Neuronal stem cell (in vitro differentiated cells): ENCODE measurements around the gene SLC25A26.

Experiments used
- DNase-seq: peaks from one replicate; pipeline ENCODE4 v3.0.0-alpha.2; 2013; ENCODE audit warnings: low spot score
- H2AFZ ChIP-seq: one replicate; pipeline ENCODE4 v1.6.1; 2013; ENCODE audit warnings: mild to moderate bottlenecking, low read length, inconsistent platforms
- H2AK5ac ChIP-seq: 2 replicates; pipeline ENCODE4 v1.6.1; 2013; ENCODE audit warnings: low read depth, mild to moderate bottlenecking, inconsistent platforms, low read length, moderate library complexity, mixed read lengths
- H2BK120ac ChIP-seq: 2 replicates; pipeline ENCODE4 v1.6.1; 2013; ENCODE audit warnings: low read depth, mild to moderate bottlenecking, inconsistent platforms, low read length, moderate library complexity, mixed read lengths
- H2BK12ac ChIP-seq: one replicate; pipeline ENCODE4 v1.6.1; 2013; ENCODE audit warnings: low read length, inconsistent platforms
- H2BK15ac ChIP-seq: 2 replicates; pipeline ENCODE4 v1.6.1; 2013; ENCODE audit warnings: mild to moderate bottlenecking, low read length, inconsistent platforms, mixed read lengths
- H2BK5ac ChIP-seq: one replicate; pipeline ENCODE4 v1.6.1; 2013; ENCODE audit warnings: inconsistent platforms, mild to moderate bottlenecking, low read length, moderate library complexity
- H3K14ac ChIP-seq: one replicate; pipeline ENCODE4 v1.6.1; 2013; ENCODE audit warnings: low read length, inconsistent platforms
- H3K18ac ChIP-seq: 2 replicates; pipeline ENCODE4 v1.6.1; 2013; ENCODE audit warnings: low read length, inconsistent platforms
- H3K23ac ChIP-seq: 2 replicates; pipeline ENCODE4 v1.6.1; 2013; ENCODE audit warnings: low read depth, mild to moderate bottlenecking, mixed read lengths, low read length, inconsistent platforms; ENCODE audit not compliant: poor library complexity
- H3K27ac ChIP-seq: replicated peaks from 3 replicates; pipeline ENCODE4 v1.5.1; 2013; ENCODE audit warnings: low read length, inconsistent platforms
- H3K27me3 ChIP-seq, 3 experiments: 2 replicates each; pipeline ENCODE4 v1.6.1; 2013; ENCODE audit warnings: low read length in 3 of 3, mild to moderate bottlenecking in 2 of 3, inconsistent platforms in 1 of 3, low read depth in 1 of 3, mixed read lengths in 1 of 3, moderate library complexity in 1 of 3; ENCODE audit not compliant: control insufficient read depth in 3 of 3, insufficient read depth in 3 of 3
- H3K36me3 ChIP-seq, 2 donors: replicated peaks in 1 of 2; 2 replicates each; pipeline ENCODE4 v1.6.1; 2013; ENCODE audit warnings: low read length in 2 of 2; ENCODE audit not compliant: control insufficient read depth in 2 of 2, insufficient read depth in 2 of 2
- H3K4ac ChIP-seq: 2 replicates; pipeline ENCODE4 v1.6.1; 2013; ENCODE audit warnings: inconsistent platforms, mild to moderate bottlenecking, low read length, moderate library complexity
- H3K4me1 ChIP-seq, 2 donors: 1 replicate in 1 of 2; 2 replicates in 1 of 2; pipeline ENCODE4 v1.6.1; 2013; ENCODE audit warnings: low read length in 2 of 2, low read depth in 1 of 2; ENCODE audit not compliant: control insufficient read depth in 2 of 2, insufficient read depth in 1 of 2
- H3K4me2 ChIP-seq: one replicate; pipeline ENCODE4 v1.6.1; 2013; ENCODE audit warnings: mild to moderate bottlenecking, low read length, inconsistent platforms; ENCODE audit not compliant: insufficient read depth, poor library complexity, severe bottlenecking
- H3K4me3 ChIP-seq, 2 donors: 2 replicates each; pipeline ENCODE4 v1.5.1; 2013; ENCODE audit warnings: low read length in 2 of 2, mild to moderate bottlenecking in 2 of 2, inconsistent platforms in 1 of 2, moderate library complexity in 1 of 2
- H3K79me1 ChIP-seq: one replicate; pipeline ENCODE4 v1.6.1; 2013; ENCODE audit warnings: low read depth, mild to moderate bottlenecking, inconsistent platforms, low read length, moderate library complexity
- H3K9ac ChIP-seq: one replicate; pipeline ENCODE4 v1.6.1; 2013; ENCODE audit warnings: mild to moderate bottlenecking, low read depth, low read length, inconsistent platforms; ENCODE audit not compliant: poor library complexity
- H3K9me3 ChIP-seq, 2 donors: replicated peaks in 1 of 2; 2 replicates each; pipeline versions ENCODE3 to v1.6.1; 2013; ENCODE audit warnings: low read length in 2 of 2, mild to moderate bottlenecking in 2 of 2, inconsistent platforms in 1 of 2, low read depth in 1 of 2, mixed read lengths in 1 of 2, moderate library complexity in 1 of 2; ENCODE audit not compliant: control insufficient read depth in 2 of 2, insufficient read depth in 1 of 2
- H4K8ac ChIP-seq: one replicate; pipeline ENCODE4 v1.6.1; 2013; ENCODE audit warnings: low read depth, mild to moderate bottlenecking, inconsistent platforms, low read length, moderate library complexity
- H4K91ac ChIP-seq: one replicate; pipeline ENCODE4 v1.6.1; 2013; ENCODE audit warnings: low read length, low read depth, mild to moderate bottlenecking, inconsistent platforms; ENCODE audit not compliant: poor library complexity
- WGBS, 2 donors: extraction: QIAGEN DNeasy Blood & Tissue Kit; methylation state at CpG; one replicate each; pipeline ENCODE4 v1.1.7; 2013; ENCODE audit warnings: missing lambda C conversion rate in 2 of 2, mixed read lengths in 1 of 2; ENCODE audit not compliant: insufficient read length in 2 of 2, insufficient replicate concordance in 1 of 2; ENCODE audit errors: extremely low coverage in 2 of 2; 5-methylcytosine and 5-hydroxymethylcytosine counted together

The SLC25A26 gene

DNA sequence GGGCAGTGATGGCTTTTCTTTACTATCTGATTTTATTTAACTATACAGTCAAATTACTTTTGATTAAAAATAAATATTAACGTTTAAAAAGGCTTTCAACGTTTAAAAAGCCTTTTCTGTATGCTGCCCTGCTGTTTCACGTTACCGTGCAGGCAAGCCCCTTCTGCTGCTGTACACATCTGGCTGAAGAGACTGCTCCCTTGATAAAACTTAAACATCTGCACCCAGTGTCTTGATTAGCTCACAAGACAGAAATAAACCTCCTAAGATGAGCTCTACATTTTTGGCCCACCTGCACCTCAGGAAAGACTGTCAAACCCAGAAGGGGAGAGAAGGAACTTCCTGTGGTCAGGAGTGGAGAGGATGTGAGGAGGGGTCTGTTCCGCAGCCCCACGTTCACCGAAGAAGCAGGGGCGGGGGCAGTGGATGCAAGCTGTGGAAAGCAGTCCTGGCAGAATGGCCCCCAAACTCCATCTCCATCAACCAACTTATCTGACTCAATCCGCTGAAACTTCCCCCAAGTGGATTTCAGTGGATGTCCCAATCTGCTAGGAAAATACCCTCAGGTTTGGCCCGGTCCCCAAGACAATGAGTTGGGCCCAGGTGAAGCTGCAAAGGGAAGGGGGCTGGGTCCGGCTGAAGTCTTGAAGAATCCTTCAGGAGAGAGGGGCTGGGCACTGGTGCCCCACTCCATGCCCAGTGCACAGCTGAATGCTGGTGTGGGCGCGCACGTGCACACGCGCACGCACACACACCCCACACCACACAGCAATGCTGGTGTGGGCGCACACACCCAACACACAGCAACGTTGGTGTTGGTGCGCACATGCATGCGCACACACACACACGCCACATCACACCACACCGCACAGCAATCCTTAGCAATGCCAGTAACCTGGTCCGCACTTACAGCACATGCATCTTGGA is 191.4 kb downstream of the SLC25A26 start:
- Histone ChIP-seq H3K4me1 (peaks cover 0 to 8% of the 10 kb centered on the region in 2 donors), H3K27ac (no peak overlapping the region), H3K79me1 (peaks cover 24% of the 10 kb centered on the region), H2AK5ac (no peak overlapping the region), H4K8ac (peak overlapping the region; percentile 88), H3K4ac (no peak overlapping the region), H3K9ac (no peak overlapping the region), H3K36me3 (peaks cover 83 to 97% of the 10 kb centered on the region in 2 donors), H2BK120ac (no peak overlapping the region), H3K4me3 (peak overlapping the region in 1 of 2 donors; percentile 9), H3K27me3 (no peaks in the 10 kb centered on the region), H4K91ac (no peak overlapping the region), H3K18ac (peak overlapping the region; percentile 54), H3K23ac (no peak overlapping the region), H2AFZ (no peak overlapping the region), H2BK12ac (no peak overlapping the region), H3K4me2 (no peak overlapping the region), H3K14ac (peak overlapping the region; percentile 85), H2BK15ac (no peak overlapping the region), H3K9me3 (no peaks in the 10 kb centered on the region), H2BK5ac (no peak overlapping the region)
- no peak for DNase-seq
- no CpG with 5 or more reads among the region's 24 CpGs for WGBS, 2 donors

DNA sequence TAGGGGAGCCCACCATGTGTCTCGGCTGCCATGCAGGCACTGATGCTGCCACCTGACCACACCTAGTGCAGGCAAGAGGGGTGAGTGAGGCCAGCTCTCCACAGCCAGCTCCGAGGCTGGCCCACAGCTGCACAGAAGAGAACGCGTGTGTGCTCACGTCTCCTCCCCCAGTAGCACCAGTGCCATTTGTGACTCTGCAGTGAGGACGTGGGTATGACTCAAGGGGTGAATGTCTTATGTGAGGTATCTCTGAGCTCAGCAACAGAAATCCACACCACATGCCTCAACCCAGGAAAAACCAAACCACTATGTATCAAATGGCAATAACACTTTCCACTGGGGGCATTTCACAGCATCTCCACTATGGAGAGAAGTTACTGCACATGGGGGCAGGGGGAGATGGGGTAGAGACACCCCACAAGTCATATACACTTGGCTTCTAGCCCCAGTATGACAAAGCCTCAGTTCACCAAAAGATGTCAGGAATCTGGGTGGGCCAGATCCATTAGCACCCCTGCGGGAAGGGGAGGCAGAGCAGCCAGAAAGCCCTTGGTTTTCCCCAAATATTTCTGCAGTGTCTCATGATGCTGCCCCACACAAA is 192.4 kb downstream of the SLC25A26 start:
- no peak overlapping the region for H2AFZ ChIP-seq
- H4K91ac ChIP-seq = no peak overlapping the region
- H2BK5ac ChIP-seq = no peak overlapping the region
- whole genome bisulfite sequencing, 2 donors = no CpG with 5 or more reads among the region's 7 CpGs
- H3K27me3 ChIP-seq = no peaks in the 10 kb centered on the region
- no peak overlapping the region for H4K8ac ChIP-seq
- H2AK5ac ChIP-seq = no peak overlapping the region
- H3K14ac ChIP-seq = no peak overlapping the region
- H3K9ac ChIP-seq = no peak overlapping the region
- peaks cover 28% of the 10 kb centered on the region for H3K79me1 ChIP-seq
- no peak overlapping the region for H3K18ac ChIP-seq
- DNase-seq = no peak
- no peak overlapping the region for H2BK120ac ChIP-seq
- no peak overlapping the region for H3K4ac ChIP-seq
- no peak overlapping the region for H3K4me2 ChIP-seq
- H3K4me3 ChIP-seq = no peak overlapping the region
- no peak overlapping the region for H2BK15ac ChIP-seq
- no peak overlapping the region for H2BK12ac ChIP-seq
- no peaks in the 10 kb centered on the region for H3K9me3 ChIP-seq
- H3K4me1 ChIP-seq = peaks cover under 1 to 10% of the 10 kb centered on the region in 2 donors
- no peak overlapping the region for H3K27ac ChIP-seq
- no peak overlapping the region for H3K23ac ChIP-seq
- H3K36me3 ChIP-seq = peaks cover 77 to 94% of the 10 kb centered on the region in 2 donors

DNA sequence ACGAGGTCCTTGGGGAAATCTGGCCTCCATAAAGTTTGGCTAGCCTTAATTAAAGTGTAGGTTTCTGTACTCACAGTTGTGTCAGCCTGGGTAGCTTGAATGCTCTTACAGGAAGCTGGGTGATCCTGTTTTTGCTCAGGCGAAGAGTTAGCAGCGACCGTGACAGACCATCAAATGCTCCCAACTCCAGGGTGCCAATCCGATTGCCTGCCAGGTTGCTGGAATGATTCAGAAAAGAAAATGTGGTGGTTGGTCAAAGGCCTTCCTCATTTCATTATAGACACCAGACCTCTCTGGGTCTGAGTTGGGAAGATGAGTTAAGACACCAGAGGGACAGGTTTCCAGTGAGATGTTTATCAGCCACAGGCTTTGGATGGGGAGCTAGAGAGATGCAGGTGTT is 194.0 kb downstream of the SLC25A26 start:
- Histone ChIP-seq H3K36me3 (peaks cover 72 to 83% of the 10 kb centered on the region in 2 donors), H3K27ac (peak overlapping the region; percentile 36), H3K27me3 (no peaks in the 10 kb centered on the region), H3K9ac (no peak overlapping the region), H3K18ac (no peak overlapping the region), H3K23ac (no peak overlapping the region), H4K8ac (no peak overlapping the region), H3K4me3 (no peak overlapping the region), H2AFZ (no peak overlapping the region), H2BK12ac (no peak overlapping the region), H2BK120ac (no peak overlapping the region), H2AK5ac (no peak overlapping the region), H4K91ac (no peak overlapping the region), H3K4me2 (no peak overlapping the region), H3K14ac (no peak overlapping the region), H3K4ac (no peak overlapping the region), H2BK15ac (no peak overlapping the region), H2BK5ac (no peak overlapping the region), H3K9me3 (peaks cover 0 to 6% of the 10 kb centered on the region in 2 donors), H3K4me1 (peaks cover 15 to 20% of the 10 kb centered on the region in 2 donors), H3K79me1 (peaks cover 30% of the 10 kb centered on the region)
- DNase-seq = no peak
- WGBS, 2 donors = no CpG with 5 or more reads among the region's 5 CpGs

DNA sequence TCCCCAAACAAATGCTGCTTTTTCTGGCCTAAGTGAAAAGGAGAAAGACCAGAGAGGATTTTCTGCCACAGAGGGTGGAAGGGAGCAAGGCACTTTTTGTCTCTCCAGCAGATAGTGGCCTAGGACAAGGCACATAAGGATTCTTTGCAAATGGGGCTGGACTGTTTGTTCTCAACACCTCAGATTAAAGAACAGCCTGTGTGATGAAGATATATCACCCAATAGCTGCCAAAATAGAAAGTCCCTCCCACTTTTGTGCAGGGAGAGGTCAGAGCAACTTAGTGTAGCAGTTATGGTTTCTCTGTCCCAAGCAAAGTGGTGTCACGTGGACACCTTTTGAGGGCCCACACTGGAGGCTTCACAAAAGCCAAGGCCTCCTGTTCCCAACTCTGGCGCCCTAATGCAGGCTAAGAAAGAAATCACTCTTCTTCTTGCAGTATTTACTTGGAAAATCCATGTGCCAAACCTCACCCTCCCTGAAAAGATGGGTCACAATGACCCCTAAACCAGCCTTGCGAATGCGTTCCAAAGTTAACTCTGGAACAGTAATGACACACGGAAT is 195.1 kb downstream of the SLC25A26 start:
- Histone ChIP-seq H2AK5ac (no peak overlapping the region), H3K4ac (no peak overlapping the region), H3K36me3 (peaks cover 68 to 83% of the 10 kb centered on the region in 2 donors), H3K9ac (no peak overlapping the region), H3K4me2 (no peak overlapping the region), H4K8ac (no peak overlapping the region), H3K4me1 (peaks cover 15% of the 10 kb centered on the region in 2 donors), H2BK15ac (no peak overlapping the region), H3K27me3 (no peaks in the 10 kb centered on the region), H3K4me3 (no peak overlapping the region), H4K91ac (no peak overlapping the region), H3K14ac (no peak overlapping the region), H3K9me3 (peaks cover 0 to 17% of the 10 kb centered on the region in 2 donors), H2BK12ac (no peak overlapping the region), H3K23ac (no peak overlapping the region), H2AFZ (no peak overlapping the region), H2BK120ac (no peak overlapping the region), H3K18ac (no peak overlapping the region), H2BK5ac (no peak overlapping the region), H3K79me1 (peaks cover 27% of the 10 kb centered on the region), H3K27ac (no peak overlapping the region)
- DNase-seq = no peak
- WGBS, 2 donors = no CpG with 5 or more reads among the region's 5 CpGs
